ENCODE results near the gene AOPEP. TPM values are rescaled to one million over a fixed set of nuclear protein-coding genes. Genes with fewer than 3 reads are reported as not detected.

The AOPEP gene
- total and polyA plus RNA-seq, 10 donors: 14.8 to 86.1 (median 51.3) TPM

DNA sequence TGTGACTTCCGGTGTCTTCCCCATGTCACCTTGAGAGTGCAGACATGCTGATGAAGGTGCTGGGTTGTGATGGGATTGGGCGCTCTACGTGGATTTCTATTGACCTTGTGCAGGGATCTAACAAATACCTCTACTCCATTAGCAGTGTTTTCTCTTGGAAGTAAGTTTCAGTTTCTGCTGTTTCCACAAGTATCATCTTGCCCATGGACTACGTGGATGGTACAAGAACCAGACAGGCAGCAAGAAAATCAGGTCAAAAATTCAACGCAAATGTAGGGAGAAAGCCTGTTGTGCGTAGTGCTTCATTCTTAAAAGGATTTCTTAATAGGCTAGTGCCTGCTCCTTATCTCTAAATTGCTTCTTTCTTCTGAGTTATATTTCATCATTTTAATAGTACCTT is 60.8 kb downstream of the AOPEP start:
- no peak overlapping the region for H3K4me3 ChIP-seq
- no peaks in the 10 kb centered on the region for H3K27me3 ChIP-seq (replicated peaks in 1 of 7)
- peaks cover 0 to 9% (median 6%) of the 10 kb centered on the region in 6 donors for H3K4me1 ChIP-seq
- WGBS, 5 donors: 69 to 83% (median 78%) methylated on average over 6 of the region's 6 CpGs
- H3K27ac ChIP-seq: no peak overlapping the region
- no peak for TF ChIP-seq POLR2AphosphoS5 (IDR thresholded peaks at IDR 0.05)
- no peak for TF ChIP-seq CTCF (IDR thresholded peaks at IDR 0.05 in 8 of 11, conservative IDR thresholded peaks at IDR 0.05 in 3 of 11)
- TF ChIP-seq POLR2A (IDR thresholded peaks at IDR 0.05): no peak
- H3K9me3 ChIP-seq: no peaks in the 10 kb centered on the region
- H3K36me3 ChIP-seq: peaks cover 0 to 25% (median 3%) of the 10 kb centered on the region in 6 donors
- no peak for DNase-seq
- intact Hi-C loops (cut with DNase I; ENCODE audit: low total_unique reads): no loop called here

DNA sequence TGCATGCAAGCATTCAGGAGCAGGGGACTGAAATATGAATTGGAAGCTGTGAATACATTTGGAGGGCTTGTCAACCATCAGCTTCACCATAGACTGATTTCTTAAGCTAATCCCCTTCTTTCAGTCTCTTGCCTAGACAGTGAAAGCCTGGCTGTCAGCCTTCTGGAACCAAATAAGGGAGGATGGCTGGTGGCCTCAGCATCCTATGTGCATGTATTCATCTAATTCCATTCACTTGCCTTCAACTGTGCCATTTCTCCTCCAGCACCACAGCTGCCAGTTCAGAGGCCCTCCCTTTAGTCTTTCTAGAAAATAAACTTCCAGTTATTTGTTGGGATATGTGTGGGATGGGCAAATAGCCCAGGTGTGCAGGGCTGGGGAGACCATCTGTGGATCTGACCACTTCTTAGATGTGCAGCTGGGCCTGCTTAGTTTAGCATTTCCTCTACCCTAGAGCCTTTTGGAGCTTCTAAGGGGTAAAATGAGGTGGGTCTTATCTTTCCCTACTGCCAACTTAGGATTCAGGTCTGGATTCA is 62.1 kb downstream of the AOPEP start:
- Histone ChIP-seq H3K9me3 (no peaks in the 10 kb centered on the region), H3K27ac (no peak overlapping the region), H3K4me3 (no peak overlapping the region), H3K4me1 (no peaks in the 10 kb centered on the region), H3K27me3 (replicated peaks in 1 of 7) (no peaks in the 10 kb centered on the region), H3K36me3 (peaks cover 0 to 39% (median 11%) of the 10 kb centered on the region in 6 donors)
- intact Hi-C loops (cut with DNase I; ENCODE audit: low total_unique reads): no loop called here
- no peak for TF ChIP-seq POLR2A (IDR thresholded peaks at IDR 0.05)
- DNase-seq: no peak

- no peak for DNase-seq
- Histone ChIP-seq H3K36me3 (peaks cover 0 to 57% (median 11%) of the 10 kb centered on the region in 6 donors), H3K9me3 (no peaks in the 10 kb centered on the region), H3K27me3 (replicated peaks in 1 of 7) (no peaks in the 10 kb centered on the region), H3K4me3 (no peak overlapping the region), H3K27ac (no peak overlapping the region), H3K4me1 (peaks cover 0 to 7% (median 0%) of the 10 kb centered on the region in 6 donors)
- 95 to 99% (median 98%) methylated on average over 4 of the region's 4 CpGs for WGBS, 5 donors
- TF ChIP-seq POLR2A (IDR thresholded peaks at IDR 0.05) (no peak), POLR2AphosphoS5 (IDR thresholded peaks at IDR 0.05) (no peak), CTCF (IDR thresholded peaks at IDR 0.05 in 8 of 11, conservative IDR thresholded peaks at IDR 0.05 in 3 of 11) (no peak)
- intact Hi-C loops (cut with DNase I; ENCODE audit: low total_unique reads): no loop called here
Measured at GRCh38 chr9:94791435-94791834, 64.9 kb downstream of the AOPEP start.

- no peaks in the 10 kb centered on the region for H3K27me3 ChIP-seq (replicated peaks in 1 of 7)
- intact Hi-C loops (cut with DNase I; ENCODE audit: low total_unique reads): no loop called here
- H3K36me3 ChIP-seq: peaks cover 0 to 57% (median 11%) of the 10 kb centered on the region in 6 donors
- no peak for DNase-seq
- WGBS, 5 donors: 70 to 88% (median 84%) methylated on average over 5 of the region's 5 CpGs
- H3K27ac ChIP-seq: no peak overlapping the region
- TF ChIP-seq POLR2A (IDR thresholded peaks at IDR 0.05) (no peak), POLR2AphosphoS5 (IDR thresholded peaks at IDR 0.05) (no peak), CTCF (IDR thresholded peaks at IDR 0.05 in 8 of 11, conservative IDR thresholded peaks at IDR 0.05 in 3 of 11) (no peak)
- H3K9me3 ChIP-seq: no peaks in the 10 kb centered on the region
- peaks cover 0 to 7% (median 0%) of the 10 kb centered on the region in 6 donors for H3K4me1 ChIP-seq
- H3K4me3 ChIP-seq: no peak overlapping the region
Measured at GRCh38 chr9:94792511-94792910, 66.0 kb downstream of the AOPEP start.

All from spleen (tissue), 11 donors.